ENCODE measurements around the gene AGER.

Gene AGER

GRCh38 chr6:32185681-32186131 is 1.7 kb upstream of the AGER start:
- DNase-seq, result peak; percentile 79

- DNase-seq, result no peak
These were observed 470 bp downstream of the AGER start for GRCh38 chr6:32183483-32184083.

GRCh38 chr6:32183030-32183429 is 1.0 kb downstream of the AGER start:
- no peak for DNase-seq

GRCh38 chr6:32182555-32182981 is 1.5 kb downstream of the AGER start:
- no peak for DNase-seq

GRCh38 chr6:32181915-32182529 is 2.0 kb downstream of the AGER start:
- no peak for DNase-seq

- DNase-seq, result no peak
These were observed 2.8 kb downstream of the AGER start for GRCh38 chr6:32181148-32181702.

GRCh38 chr6:32179766-32180405 is 4.2 kb downstream of the AGER start:
- no peak for DNase-seq

GRCh38 chr6:32178547-32179440 is 5.3 kb downstream of the AGER start:
- DNase-seq, result no peak

- peak; percentile 99 for DNase-seq
These were observed 6.1 kb downstream of the AGER start, which contains the start of gene RNF5 for GRCh38 chr6:32177788-32178546. Gene RNF5 (plus strand): TSS chr6:32178405. CDS start chr6:32178512, 107 bp downstream.

- no peak for DNase-seq
These were observed 6.8 kb downstream of the AGER start for GRCh38 chr6:32177183-32177787.

- no peak for DNase-seq
These were observed 7.4 kb downstream of the AGER start for GRCh38 chr6:32176476-32177182.

- peak; percentile 98 for DNase-seq
These were observed 8.2 kb downstream of the AGER start, which contains the start of gene AGPAT1 for GRCh38 chr6:32175711-32176475. Gene AGPAT1 (minus strand): TSS chr6:32176084. CDS start chr6:32171496, 4,588 bp downstream.

GRCh38 chr6:32175322-32175710 is 8.7 kb downstream of the AGER start:
- DNase-seq, result no peak

GRCh38 chr6:32174416-32174815 is 9.6 kb downstream of the AGER start:
- DNase-seq, result no peak

- DNase-seq, result no peak
These were observed 10.9 kb downstream of the AGER start for GRCh38 chr6:32173051-32173727.

GRCh38 chr6:32171234-32171633 is 12.8 kb downstream of the AGER start:
- DNase-seq, result no peak

GRCh38 chr6:32170294-32170693 is 13.8 kb downstream of the AGER start:
- DNase-seq, result no peak

GRCh38 chr6:32168807-32169591 is 15.1 kb downstream of the AGER start:
- DNase-seq, result no peak

- DNase-seq, result no peak
These were observed 15.7 kb downstream of the AGER start for GRCh38 chr6:32168350-32168749.
